ENCODE results near the gene NEDD4L. TPM values are rescaled to one million over a fixed set of nuclear protein-coding genes. Genes with fewer than 3 reads are reported as not detected.
A peak's percentile ranks its signal among the peaks of the same experiment; 100 is the strongest.

NEDD4L gene
- polyA plus RNA-seq, 2 donors = 10.8 to 14.1 TPM

DNA sequence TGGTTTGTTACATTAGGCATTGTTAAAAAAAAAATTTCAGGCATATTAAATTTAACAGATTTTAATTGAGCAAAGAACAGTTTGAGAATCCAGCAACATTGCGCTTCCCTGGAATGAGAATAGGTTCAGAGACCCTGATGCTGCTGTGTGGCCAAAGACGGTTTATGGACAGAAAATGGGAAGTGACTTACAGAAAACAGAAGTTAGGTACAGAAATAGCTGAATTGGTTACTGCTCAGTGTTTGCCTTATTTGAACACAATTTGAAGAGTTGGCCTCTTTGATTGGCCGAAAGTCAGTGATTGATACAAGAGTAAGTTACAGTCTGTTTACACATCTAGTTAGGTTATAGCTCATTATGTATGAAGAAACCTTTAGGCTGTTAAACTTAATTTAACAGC is 6.0 kb upstream of the NEDD4L start:
- Histone ChIP-seq H3K36me3 (ENCODE audit: control insufficient read depth in 2 of 2, insufficient read depth in 2 of 2, low read length in 1 of 2) (no peaks in the 10 kb centered on the region), H3K4me3 (ENCODE audit: low read depth in 1 of 2, low read length in 2 of 2) (no peak overlapping the region), H3K27ac (ENCODE audit: low read depth in 2 of 2, low read length in 1 of 2) (no peak overlapping the region), H3K9me3 (ENCODE audit: control insufficient read depth in 2 of 2, insufficient read depth in 1 of 2, low read depth in 1 of 2, low read length in 1 of 2) (no peaks in the 10 kb centered on the region), H3K27me3 (ENCODE audit: control insufficient read depth in 1 of 2, insufficient read depth in 2 of 2, low read length in 2 of 2) (no peaks in the 10 kb centered on the region), H3K4me1 (ENCODE audit: control insufficient read depth in 2 of 2, insufficient read depth in 2 of 2, low read length in 1 of 2) (no peaks in the 10 kb centered on the region)
- WGBS, 2 donors = 83 to 84% methylated on average over 3 of the region's 3 CpGs

DNA sequence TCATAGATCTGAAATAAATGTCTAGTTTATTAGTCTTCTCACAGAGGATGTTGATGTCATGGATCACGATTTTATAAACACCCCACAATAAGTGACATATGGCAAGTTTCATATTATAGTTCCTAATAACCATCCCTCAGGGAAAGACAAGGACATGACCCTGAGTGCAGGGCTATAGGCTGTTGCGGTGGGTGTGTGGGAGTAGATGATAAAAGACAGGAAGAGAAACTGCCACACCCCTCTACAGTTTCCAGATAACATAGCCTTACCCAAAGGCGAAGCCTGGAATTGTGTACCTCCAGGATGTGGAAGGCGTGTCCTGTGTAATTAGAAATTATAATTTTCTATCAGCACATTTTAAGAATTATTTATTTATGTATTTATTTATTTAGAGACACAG is 2.4 kb upstream of the NEDD4L start:
- H3K27ac ChIP-seq (ENCODE audit: low read depth in 2 of 2, low read length in 1 of 2) = no peak overlapping the region
- no peaks in the 10 kb centered on the region for H3K9me3 ChIP-seq (ENCODE audit: control insufficient read depth in 2 of 2, insufficient read depth in 1 of 2, low read depth in 1 of 2, low read length in 1 of 2)
- WGBS, 2 donors = 30 to 52% methylated on average over 4 of the region's 4 CpGs
- H3K36me3 ChIP-seq (ENCODE audit: control insufficient read depth in 2 of 2, insufficient read depth in 2 of 2, low read length in 1 of 2) = no peaks in the 10 kb centered on the region
- no peaks in the 10 kb centered on the region for H3K4me1 ChIP-seq (ENCODE audit: control insufficient read depth in 2 of 2, insufficient read depth in 2 of 2, low read length in 1 of 2)
- H3K4me3 ChIP-seq (ENCODE audit: low read depth in 1 of 2, low read length in 2 of 2) = no peak overlapping the region
- H3K27me3 ChIP-seq (ENCODE audit: control insufficient read depth in 1 of 2, insufficient read depth in 2 of 2, low read length in 2 of 2) = no peaks in the 10 kb centered on the region

DNA sequence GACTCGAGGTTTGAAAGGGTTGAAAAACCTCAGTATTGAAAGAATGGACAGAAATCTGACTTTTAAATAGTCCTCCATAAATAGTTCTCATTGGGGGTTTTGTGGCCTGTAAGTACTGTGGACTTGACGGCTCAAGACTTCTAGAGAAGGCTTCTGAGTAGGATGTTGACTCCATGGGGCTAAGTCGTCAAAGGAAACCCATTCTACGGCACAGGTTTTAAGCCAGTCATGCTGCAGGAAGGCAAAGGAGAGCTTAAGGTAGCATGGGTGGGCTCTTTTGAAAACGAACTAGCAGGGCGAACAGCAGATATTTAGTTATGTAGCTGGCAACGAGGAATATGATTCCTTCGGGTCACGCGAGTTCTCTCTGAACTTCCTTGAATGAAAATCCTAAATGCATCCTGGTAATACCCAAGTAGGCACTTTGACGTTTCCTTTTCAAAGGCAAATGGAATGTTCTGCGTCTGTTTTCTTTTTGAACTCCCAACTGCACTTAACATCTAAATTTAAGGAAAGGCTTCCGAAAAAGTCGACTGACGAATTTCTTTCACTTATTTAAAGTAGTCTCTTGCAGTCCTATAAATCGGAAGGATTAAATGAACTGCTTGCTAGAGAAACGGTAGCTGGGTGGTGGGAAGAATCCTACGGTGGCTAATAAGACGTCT is 1.1 kb upstream of the NEDD4L start:
- no peaks in the 10 kb centered on the region for H3K4me1 ChIP-seq (ENCODE audit: control insufficient read depth in 2 of 2, insufficient read depth in 2 of 2, low read length in 1 of 2)
- peak overlapping the region in 1 of 2 donors; percentile 75 for H3K4me3 ChIP-seq (ENCODE audit: low read depth in 1 of 2, low read length in 2 of 2)
- H3K27me3 ChIP-seq (ENCODE audit: control insufficient read depth in 1 of 2, insufficient read depth in 2 of 2, low read length in 2 of 2) = no peaks in the 10 kb centered on the region
- no peaks in the 10 kb centered on the region for H3K36me3 ChIP-seq (ENCODE audit: control insufficient read depth in 2 of 2, insufficient read depth in 2 of 2, low read length in 1 of 2)
- H3K27ac ChIP-seq (ENCODE audit: low read depth in 2 of 2, low read length in 1 of 2) = no peak overlapping the region
- 9 to 11% methylated on average over 19 of the region's 19 CpGs for WGBS, 2 donors
- H3K9me3 ChIP-seq (ENCODE audit: control insufficient read depth in 2 of 2, insufficient read depth in 1 of 2, low read depth in 1 of 2, low read length in 1 of 2) = no peaks in the 10 kb centered on the region

DNA sequence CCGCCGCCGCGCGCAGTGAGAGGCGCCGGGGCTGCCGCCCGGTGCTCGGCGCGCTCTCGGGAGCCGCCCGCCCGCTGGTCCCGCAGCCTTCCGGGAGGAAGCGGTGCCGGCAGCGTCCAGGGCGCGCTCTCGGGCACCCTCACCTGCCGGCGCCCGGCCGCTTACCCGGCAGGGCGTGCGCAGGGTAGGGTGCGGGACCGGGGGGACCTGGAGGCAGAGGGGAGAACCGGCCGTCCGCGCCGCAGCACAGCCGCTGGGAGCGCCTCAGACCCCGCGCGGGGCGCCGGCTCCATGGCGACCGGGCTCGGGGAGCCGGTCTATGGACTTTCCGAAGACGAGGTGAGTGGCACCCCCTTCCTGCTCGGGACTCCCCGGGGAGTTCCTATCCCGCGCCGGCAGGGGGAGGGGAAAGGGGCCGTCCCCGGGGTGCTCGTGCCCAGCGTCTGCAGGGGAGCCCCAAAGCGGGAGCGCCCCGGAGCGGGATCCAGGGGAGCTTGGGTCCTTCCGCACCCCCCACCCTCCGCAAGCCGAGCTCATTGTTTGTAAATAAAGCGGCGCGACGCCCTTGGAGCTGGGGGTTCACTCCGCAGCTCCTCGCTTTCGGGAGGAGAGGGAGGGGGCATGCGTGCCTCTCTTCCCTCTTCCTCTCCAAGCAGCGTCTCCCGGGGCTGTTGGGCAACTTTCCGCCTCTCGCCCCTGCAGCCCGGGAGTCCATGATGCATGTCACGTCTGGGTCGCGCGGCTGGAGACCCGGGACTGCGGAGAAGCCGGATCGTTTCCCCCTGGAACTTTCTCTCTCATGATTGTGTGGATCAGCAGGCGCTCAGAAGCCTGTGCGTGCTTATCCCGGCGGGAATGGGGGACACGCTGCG is 580 bp downstream of the NEDD4L start:
- H3K4me1 ChIP-seq (ENCODE audit: control insufficient read depth in 2 of 2, insufficient read depth in 2 of 2, low read length in 1 of 2) = no peaks in the 10 kb centered on the region
- H3K9me3 ChIP-seq (ENCODE audit: control insufficient read depth in 2 of 2, insufficient read depth in 1 of 2, low read depth in 1 of 2, low read length in 1 of 2) = no peaks in the 10 kb centered on the region
- peak overlapping the region; percentile 67 to 80 for H3K27ac ChIP-seq (ENCODE audit: low read depth in 2 of 2, low read length in 1 of 2)
- H3K36me3 ChIP-seq (ENCODE audit: control insufficient read depth in 2 of 2, insufficient read depth in 2 of 2, low read length in 1 of 2) = no peaks in the 10 kb centered on the region
- peak overlapping the region; percentile 75 to 85 for H3K4me3 ChIP-seq (ENCODE audit: low read depth in 1 of 2, low read length in 2 of 2)
- H3K27me3 ChIP-seq (ENCODE audit: control insufficient read depth in 1 of 2, insufficient read depth in 2 of 2, low read length in 2 of 2) = no peaks in the 10 kb centered on the region
- WGBS, 2 donors = 0% methylated on average over 72 to 94 of the region's 94 CpGs

DNA sequence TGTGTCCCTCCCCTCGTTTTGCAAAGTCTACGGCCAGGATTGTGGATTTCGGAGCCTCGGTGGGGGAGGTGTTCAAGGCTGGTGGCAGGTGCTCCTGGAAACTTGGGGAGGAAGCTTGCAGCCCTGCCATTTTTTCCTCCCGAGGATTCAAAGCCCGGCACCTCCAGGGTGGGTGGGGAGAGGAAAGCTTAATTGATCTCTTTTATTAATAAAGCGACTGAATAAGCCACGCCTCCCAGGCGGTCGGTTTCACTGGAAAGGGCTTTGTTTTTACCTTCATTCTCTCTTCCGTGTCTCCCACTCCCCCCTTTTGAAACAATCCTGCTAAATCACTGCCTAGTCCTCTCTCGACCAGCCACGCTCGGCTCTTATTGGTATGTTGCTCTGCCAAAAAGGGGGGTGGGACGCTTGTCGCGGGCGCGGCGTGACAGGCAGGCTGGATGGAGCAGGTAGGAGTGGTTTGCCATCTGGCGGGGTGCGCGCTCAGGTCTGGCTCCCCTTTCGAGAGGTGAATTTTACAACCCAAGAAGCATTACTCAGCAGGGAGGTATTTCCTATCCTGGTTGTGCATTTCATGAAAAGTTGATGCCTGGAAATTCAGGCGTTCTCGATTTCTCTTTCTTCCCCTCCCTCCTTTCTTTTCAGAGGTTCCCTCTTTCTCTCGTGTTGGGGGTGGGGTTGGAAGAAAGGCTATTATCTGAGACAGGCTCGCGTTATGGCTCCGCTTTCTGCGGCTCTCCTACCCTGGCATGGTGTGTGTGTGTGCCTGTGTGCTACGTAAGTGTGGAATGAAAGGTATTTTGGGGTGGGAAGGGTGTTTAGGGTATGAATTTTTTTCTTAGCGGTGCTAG is 1.4 kb downstream of the NEDD4L start:
- no peaks in the 10 kb centered on the region for H3K36me3 ChIP-seq (ENCODE audit: control insufficient read depth in 2 of 2, insufficient read depth in 2 of 2, low read length in 1 of 2)
- H3K9me3 ChIP-seq (ENCODE audit: control insufficient read depth in 2 of 2, insufficient read depth in 1 of 2, low read depth in 1 of 2, low read length in 1 of 2) = no peaks in the 10 kb centered on the region
- 3 to 4% methylated on average over 33 of the region's 33 CpGs for WGBS, 2 donors
- H3K4me1 ChIP-seq (ENCODE audit: control insufficient read depth in 2 of 2, insufficient read depth in 2 of 2, low read length in 1 of 2) = no peaks in the 10 kb centered on the region
- H3K27me3 ChIP-seq (ENCODE audit: control insufficient read depth in 1 of 2, insufficient read depth in 2 of 2, low read length in 2 of 2) = no peaks in the 10 kb centered on the region
- H3K4me3 ChIP-seq (ENCODE audit: low read depth in 1 of 2, low read length in 2 of 2) = peak overlapping the region; percentile 75 to 85
- H3K27ac ChIP-seq (ENCODE audit: low read depth in 2 of 2, low read length in 1 of 2) = peak overlapping the region; percentile 67 to 80

DNA sequence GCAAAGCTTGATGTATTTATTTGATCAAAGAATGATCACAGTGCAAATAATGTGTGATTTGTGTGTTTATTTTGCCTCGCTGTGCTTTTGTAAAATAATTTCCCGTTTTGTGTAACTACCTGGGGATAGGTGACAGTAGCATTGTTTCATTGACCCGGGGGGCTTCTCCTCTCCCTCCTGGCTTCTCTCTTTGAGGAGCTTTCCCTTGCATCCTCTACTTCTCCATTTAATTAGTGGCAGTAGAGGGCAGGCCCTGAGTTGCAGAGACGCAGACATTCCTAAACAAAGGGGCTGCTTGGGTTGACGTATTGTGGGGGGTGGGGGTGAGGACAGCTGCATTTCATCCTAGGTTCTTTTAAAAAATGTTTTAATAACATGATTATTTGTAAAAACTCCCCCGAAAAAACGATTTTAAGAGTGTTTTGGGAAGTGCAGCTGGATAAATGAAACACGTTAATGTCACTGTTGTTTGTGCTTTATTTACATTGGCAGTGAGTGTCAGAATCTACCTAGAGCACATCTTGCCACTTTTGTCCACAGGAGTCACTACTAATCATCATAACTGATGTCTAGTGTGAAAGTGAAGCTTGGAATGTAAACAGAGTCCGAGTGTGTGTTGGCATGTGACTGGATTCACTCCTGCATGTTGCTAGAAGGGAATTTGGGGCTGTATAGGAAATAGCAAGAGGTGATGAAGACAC is 2.2 kb downstream of the NEDD4L start:
- Histone ChIP-seq H3K9me3 (ENCODE audit: control insufficient read depth in 2 of 2, insufficient read depth in 1 of 2, low read depth in 1 of 2, low read length in 1 of 2) (no peaks in the 10 kb centered on the region), H3K4me1 (ENCODE audit: control insufficient read depth in 2 of 2, insufficient read depth in 2 of 2, low read length in 1 of 2) (no peaks in the 10 kb centered on the region), H3K27me3 (ENCODE audit: control insufficient read depth in 1 of 2, insufficient read depth in 2 of 2, low read length in 2 of 2) (no peaks in the 10 kb centered on the region), H3K27ac (ENCODE audit: low read depth in 2 of 2, low read length in 1 of 2) (peak overlapping the region in 1 of 2 donors; percentile 3), H3K4me3 (ENCODE audit: low read depth in 1 of 2, low read length in 2 of 2) (peak overlapping the region in 1 of 2 donors; percentile 75), H3K36me3 (ENCODE audit: control insufficient read depth in 2 of 2, insufficient read depth in 2 of 2, low read length in 1 of 2) (no peaks in the 10 kb centered on the region)
- WGBS, 2 donors = 25 to 28% methylated on average over 9 of the region's 9 CpGs

DNA sequence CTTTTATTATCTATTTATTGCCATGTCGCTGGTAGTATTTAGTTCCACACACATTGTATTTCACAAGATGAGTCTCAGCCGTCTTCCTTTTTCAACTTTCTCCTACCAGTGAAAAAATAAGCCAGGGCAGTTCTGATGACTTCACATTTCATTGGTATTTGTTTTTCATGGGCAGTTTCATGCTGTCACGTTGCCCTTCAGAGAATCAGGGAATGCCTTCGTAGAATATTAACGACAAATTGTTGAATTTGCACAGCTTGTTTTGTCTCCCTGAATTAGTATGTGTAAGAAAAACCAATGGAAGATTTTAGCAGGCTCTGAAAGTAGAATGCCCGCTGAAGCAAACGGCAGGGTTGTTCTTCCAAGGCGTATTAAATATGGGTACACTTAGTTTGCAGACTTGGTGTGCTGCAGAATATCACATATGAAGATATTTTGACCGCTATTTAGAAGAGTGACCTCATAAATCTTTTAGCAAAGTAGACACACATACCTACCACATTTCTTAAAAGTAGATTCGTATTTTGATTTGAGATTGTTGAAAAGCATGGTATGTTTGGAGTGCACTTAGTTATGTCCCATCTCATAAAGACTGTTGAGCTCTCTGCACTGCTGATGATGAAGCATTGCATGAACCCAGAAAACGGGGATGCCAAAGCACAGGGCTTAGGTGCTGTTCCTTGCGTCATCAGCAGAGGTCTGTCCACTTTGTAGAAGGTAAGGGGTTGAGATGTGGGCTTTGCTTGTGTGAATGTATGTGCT is 2.9 kb downstream of the NEDD4L start:
- no peaks in the 10 kb centered on the region for H3K4me1 ChIP-seq (ENCODE audit: control insufficient read depth in 2 of 2, insufficient read depth in 2 of 2, low read length in 1 of 2)
- H3K9me3 ChIP-seq (ENCODE audit: control insufficient read depth in 2 of 2, insufficient read depth in 1 of 2, low read depth in 1 of 2, low read length in 1 of 2) = no peaks in the 10 kb centered on the region
- H3K36me3 ChIP-seq (ENCODE audit: control insufficient read depth in 2 of 2, insufficient read depth in 2 of 2, low read length in 1 of 2) = no peaks in the 10 kb centered on the region
- 66 to 80% methylated on average over 12 of the region's 12 CpGs for WGBS, 2 donors
- no peaks in the 10 kb centered on the region for H3K27me3 ChIP-seq (ENCODE audit: control insufficient read depth in 1 of 2, insufficient read depth in 2 of 2, low read length in 2 of 2)
- H3K4me3 ChIP-seq (ENCODE audit: low read depth in 1 of 2, low read length in 2 of 2) = no peak overlapping the region
- H3K27ac ChIP-seq (ENCODE audit: low read depth in 2 of 2, low read length in 1 of 2) = no peak overlapping the region

DNA sequence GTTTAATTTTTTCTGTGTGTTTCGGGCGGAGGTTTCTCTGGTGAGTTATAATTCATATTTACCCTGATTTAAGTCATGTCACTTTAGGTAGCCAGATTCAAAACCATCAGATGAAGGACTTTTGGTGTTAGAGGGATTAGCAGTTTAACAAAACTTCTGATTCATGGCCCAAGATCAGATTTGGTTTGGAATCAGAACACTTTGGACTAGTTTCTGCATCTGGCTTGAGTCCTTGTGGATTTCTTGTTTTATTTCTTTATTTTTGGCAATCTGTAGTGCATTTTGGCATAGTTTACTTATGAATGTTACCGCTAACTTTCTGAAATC is 3.5 kb downstream of the NEDD4L start:
- Histone ChIP-seq H3K27me3 (ENCODE audit: control insufficient read depth in 1 of 2, insufficient read depth in 2 of 2, low read length in 2 of 2) (no peaks in the 10 kb centered on the region), H3K9me3 (ENCODE audit: control insufficient read depth in 2 of 2, insufficient read depth in 1 of 2, low read depth in 1 of 2, low read length in 1 of 2) (no peaks in the 10 kb centered on the region), H3K4me3 (ENCODE audit: low read depth in 1 of 2, low read length in 2 of 2) (no peak overlapping the region), H3K36me3 (ENCODE audit: control insufficient read depth in 2 of 2, insufficient read depth in 2 of 2, low read length in 1 of 2) (no peaks in the 10 kb centered on the region), H3K27ac (ENCODE audit: low read depth in 2 of 2, low read length in 1 of 2) (no peak overlapping the region), H3K4me1 (ENCODE audit: control insufficient read depth in 2 of 2, insufficient read depth in 2 of 2, low read length in 1 of 2) (no peaks in the 10 kb centered on the region)
- 73 to 86% methylated on average over 3 of the region's 3 CpGs for WGBS, 2 donors

All from esophagus (tissue), 2 donors.